OCI-LY3 (cell line): ENCODE data around the gene MED15.

Experiments
- H2AFZ ChIP-seq: fragments of 200-600, 300-600 bp; shearing (Covaris generic); 2 replicates; pipeline ENCODE4 v1.6.0; 2014; ENCODE audit warnings: antibody characterized with exemption, low read depth, low read length
- H3K27ac ChIP-seq: fragments of 200-600, 300-600 bp; sonication (generic); 2 replicates; pipeline ENCODE4 v1.5.1; 2014; ENCODE audit warnings: mild to moderate bottlenecking, low read length, moderate library complexity, mixed read lengths
- H3K27me3 ChIP-seq: fragments of 200-600, 300-600 bp; sonication (generic); 2 replicates; pipeline ENCODE4 v1.6.1; 2014; ENCODE audit warnings: low read depth, low read length, mixed read lengths
- H3K36me3 ChIP-seq: fragments of 200-600, 300-600 bp; sonication (generic); replicated peaks from 2 replicates; pipeline ENCODE3; 2014; ENCODE audit warnings: low read depth, low read length, mixed read lengths
- H3K4me1 ChIP-seq: fragments of 300-600, 200-600 bp; sonication (generic); 2 replicates; pipeline ENCODE4 v1.6.1; 2014; ENCODE audit warnings: low read length, mixed read lengths
- H3K4me2 ChIP-seq: fragments of 200-600, 300-600 bp; sonication (generic); 2 replicates; pipeline ENCODE4 v1.6.1; 2014; ENCODE audit warnings: low read length, mixed read lengths
- H3K4me3 ChIP-seq: fragments of 300-600, 200-600 bp; sonication (generic); 2 replicates; pipeline ENCODE4 v1.5.1; 2014; ENCODE audit warnings: antibody characterized with exemption, mild to moderate bottlenecking, low read length, moderate library complexity
- H3K79me2 ChIP-seq: fragments of 300-600, 200-600 bp; shearing (Covaris generic); 2 replicates; pipeline ENCODE4 v1.6.1; 2014; ENCODE audit warnings: mild to moderate bottlenecking, low read length, mixed read lengths
- H3K9ac ChIP-seq: fragments of 300-600, 200-600 bp; shearing (Covaris generic); 2 replicates; pipeline ENCODE4 v1.6.0; 2014; ENCODE audit warnings: mild to moderate bottlenecking, low read length, moderate library complexity
- H3K9me3 ChIP-seq: fragments of 200-600, 300-600 bp; shearing (Covaris generic); 2 replicates; pipeline ENCODE4 v1.6.1; 2014; ENCODE audit warnings: low read length, mixed read lengths; ENCODE audit not compliant: insufficient read depth
- H4K20me1 ChIP-seq: fragments of 200-600, 300-600 bp; sonication (generic); 2 replicates; pipeline ENCODE4 v1.6.1; 2016; ENCODE audit warnings: low read length, mixed read lengths; ENCODE audit not compliant: insufficient read depth
- EZH2phosphoT487 ChIP-seq: fragments of 200-600 bp; shearing (Covaris generic); IDR thresholded peaks from 2 replicates; pipeline ENCODE4 v1.6.1; 2018; ENCODE audit warnings: antibody characterized with exemption, mixed run types, low read depth
- TF ChIP-seq, protein P1 (sequence below): fragments of 200-600, 300-600 bp; sonication (generic); IDR thresholded peaks from 2 replicates; pipeline ENCODE4 v1.5.1; 2014; ENCODE audit warnings: antibody characterized with exemption, low read length, low read depth

Gene MED15

DNA sequence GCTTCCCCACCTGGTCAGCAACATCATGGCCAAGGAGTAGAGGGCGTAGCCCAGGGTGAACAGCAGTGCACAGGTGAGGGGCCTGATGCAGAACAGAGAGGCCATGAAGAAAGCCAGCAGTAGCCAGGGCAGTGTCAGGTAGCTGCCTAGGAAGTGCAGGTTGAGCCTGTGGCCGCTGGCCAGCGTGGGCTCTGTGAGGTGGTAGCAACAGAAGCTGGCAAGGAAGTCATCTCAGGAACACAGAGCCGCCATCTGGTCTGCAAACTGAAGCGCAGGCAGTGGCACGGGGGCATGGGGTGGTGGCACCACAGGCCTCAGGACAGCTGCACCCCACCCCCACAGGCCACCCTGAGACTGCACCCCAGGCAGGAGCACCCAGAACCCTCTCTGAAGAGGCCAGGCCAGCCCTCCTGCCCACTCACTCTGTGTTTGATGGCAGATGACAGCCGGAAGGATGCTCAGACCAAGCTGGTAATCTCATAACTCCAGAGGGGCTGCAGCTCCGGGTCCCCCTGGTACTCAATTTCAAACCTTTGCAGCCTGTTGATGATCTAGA, 95.3 kb downstream of the MED15 start:
- Histone ChIP-seq H3K9ac (no peak overlapping the region), H3K27ac (no peak overlapping the region), H3K4me1 (peaks cover 2% of the 10 kb centered on the region; the same call in 1 of the 2 replicates), H4K20me1 (no peaks in the 10 kb centered on the region), H3K36me3 (no peaks in the 10 kb centered on the region), H2AFZ (no peak overlapping the region), H3K4me3 (no peak overlapping the region), H3K4me2 (no peak overlapping the region), H3K27me3 (peaks cover 13% of the 10 kb centered on the region), H3K9me3 (no peaks in the 10 kb centered on the region), H3K79me2 (no peaks in the 10 kb centered on the region)
- TF ChIP-seq, protein P1, sequence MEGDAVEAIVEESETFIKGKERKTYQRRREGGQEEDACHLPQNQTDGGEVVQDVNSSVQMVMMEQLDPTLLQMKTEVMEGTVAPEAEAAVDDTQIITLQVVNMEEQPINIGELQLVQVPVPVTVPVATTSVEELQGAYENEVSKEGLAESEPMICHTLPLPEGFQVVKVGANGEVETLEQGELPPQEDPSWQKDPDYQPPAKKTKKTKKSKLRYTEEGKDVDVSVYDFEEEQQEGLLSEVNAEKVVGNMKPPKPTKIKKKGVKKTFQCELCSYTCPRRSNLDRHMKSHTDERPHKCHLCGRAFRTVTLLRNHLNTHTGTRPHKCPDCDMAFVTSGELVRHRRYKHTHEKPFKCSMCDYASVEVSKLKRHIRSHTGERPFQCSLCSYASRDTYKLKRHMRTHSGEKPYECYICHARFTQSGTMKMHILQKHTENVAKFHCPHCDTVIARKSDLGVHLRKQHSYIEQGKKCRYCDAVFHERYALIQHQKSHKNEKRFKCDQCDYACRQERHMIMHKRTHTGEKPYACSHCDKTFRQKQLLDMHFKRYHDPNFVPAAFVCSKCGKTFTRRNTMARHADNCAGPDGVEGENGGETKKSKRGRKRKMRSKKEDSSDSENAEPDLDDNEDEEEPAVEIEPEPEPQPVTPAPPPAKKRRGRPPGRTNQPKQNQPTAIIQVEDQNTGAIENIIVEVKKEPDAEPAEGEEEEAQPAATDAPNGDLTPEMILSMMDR, result no peak
- no peak for TF ChIP-seq EZH2phosphoT487

DNA sequence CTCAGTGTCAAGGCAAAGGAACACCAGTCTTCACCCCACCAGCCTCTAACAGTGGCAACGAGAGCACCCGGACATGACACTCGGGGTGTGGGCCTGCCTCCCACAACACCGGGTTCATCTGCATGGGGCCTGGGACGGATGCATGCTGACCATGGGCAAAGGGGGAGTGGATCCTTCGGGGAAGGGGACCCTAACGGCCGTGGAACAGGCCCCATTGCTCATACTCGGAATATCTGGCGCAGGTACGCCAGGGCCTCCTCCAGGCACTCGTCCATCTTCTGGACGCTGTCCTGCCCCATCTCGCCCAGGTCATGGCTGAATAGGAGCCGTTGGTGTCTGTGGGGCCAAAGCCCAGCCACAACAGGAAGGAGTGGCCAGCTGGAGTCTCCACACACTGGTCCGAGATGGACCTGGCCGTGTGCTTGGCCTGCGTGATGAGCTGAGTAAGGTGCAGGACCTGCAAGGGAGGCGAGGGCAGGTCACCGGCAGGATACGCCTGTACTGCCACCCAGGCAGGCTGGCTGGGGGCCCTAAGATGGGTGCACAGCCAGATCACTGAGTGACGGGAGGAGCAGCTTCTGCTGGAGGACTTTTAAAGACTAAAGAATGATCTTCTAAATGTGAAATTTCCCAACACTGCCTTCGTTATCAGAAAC, 96.8 kb downstream of the MED15 start:
- no peak overlapping the region for H3K4me3 ChIP-seq
- no peaks in the 10 kb centered on the region for H3K9me3 ChIP-seq
- H3K4me1 ChIP-seq, result peaks cover 2% of the 10 kb centered on the region; the same call in 1 of the 2 replicates
- no peak overlapping the region for H3K9ac ChIP-seq
- no peak overlapping the region for H3K4me2 ChIP-seq
- no peaks in the 10 kb centered on the region for H3K36me3 ChIP-seq
- H2AFZ ChIP-seq, result no peak overlapping the region
- no peaks in the 10 kb centered on the region for H4K20me1 ChIP-seq
- peaks cover 24% of the 10 kb centered on the region for H3K27me3 ChIP-seq
- H3K79me2 ChIP-seq, result no peaks in the 10 kb centered on the region
- no peak for TF ChIP-seq EZH2phosphoT487
- TF ChIP-seq, protein P1, result no peak
- H3K27ac ChIP-seq, result no peak overlapping the region

DNA sequence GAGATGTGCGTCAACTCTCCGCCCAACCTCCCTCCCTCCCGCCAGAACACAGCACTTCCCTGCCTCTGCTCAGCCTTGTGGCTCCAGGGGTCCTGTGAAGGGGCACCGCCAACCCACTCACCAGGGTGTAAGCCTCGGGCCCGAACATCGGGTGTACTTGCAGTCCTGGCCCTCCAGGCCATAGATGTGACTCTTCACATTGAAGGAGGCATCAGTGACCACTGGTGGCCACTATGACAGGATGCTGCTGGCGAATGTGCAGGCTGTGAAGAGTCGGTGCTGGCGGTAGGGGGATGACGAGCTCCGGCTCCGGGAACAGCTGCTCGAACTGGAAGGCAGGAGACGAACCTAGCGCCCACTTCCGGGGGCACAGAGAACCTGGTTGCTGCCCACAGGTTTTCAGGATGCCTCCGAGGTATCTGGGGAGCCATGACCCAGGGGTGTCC, 97.4 kb downstream of the MED15 start:
- H3K4me3 ChIP-seq, result no peak overlapping the region
- no peaks in the 10 kb centered on the region for H3K9me3 ChIP-seq
- H3K4me2 ChIP-seq, result no peak overlapping the region
- no peaks in the 10 kb centered on the region for H3K79me2 ChIP-seq
- no peaks in the 10 kb centered on the region for H4K20me1 ChIP-seq
- H2AFZ ChIP-seq, result no peak overlapping the region
- H3K4me1 ChIP-seq, result peaks cover 2% of the 10 kb centered on the region; the same call in 1 of the 2 replicates
- H3K27ac ChIP-seq, result no peak overlapping the region
- peaks cover 30% of the 10 kb centered on the region for H3K27me3 ChIP-seq
- H3K36me3 ChIP-seq, result no peaks in the 10 kb centered on the region
- no peak overlapping the region for H3K9ac ChIP-seq
- TF ChIP-seq EZH2phosphoT487, result no peak
- TF ChIP-seq, protein P1, result no peak

DNA sequence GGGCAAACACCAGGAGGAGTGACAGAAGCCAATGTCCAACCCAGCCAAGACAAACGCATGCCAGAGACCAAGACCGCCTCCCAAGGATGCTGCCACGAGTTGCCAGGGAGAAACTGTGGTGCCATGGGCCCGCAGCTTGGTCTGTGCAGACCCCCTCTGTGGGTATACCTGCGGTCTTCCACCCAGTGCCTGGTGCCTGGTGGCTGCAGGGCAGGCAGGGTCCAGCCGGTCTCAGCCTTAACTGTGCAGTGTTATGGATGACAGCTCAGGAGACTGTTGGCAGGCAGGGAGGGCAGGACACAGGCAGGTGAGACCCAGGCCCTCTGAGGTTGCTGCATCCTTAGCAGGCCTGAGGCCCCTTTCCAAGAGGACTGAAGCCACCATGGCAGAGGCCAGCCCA, 97.9 kb downstream of the MED15 start:
- no peak overlapping the region for H3K9ac ChIP-seq
- no peaks in the 10 kb centered on the region for H3K79me2 ChIP-seq
- peaks cover 2% of the 10 kb centered on the region; the same call in 1 of the 2 replicates for H3K4me1 ChIP-seq
- peaks cover 35% of the 10 kb centered on the region for H3K27me3 ChIP-seq
- TF ChIP-seq EZH2phosphoT487, result no peak
- TF ChIP-seq, protein P1, result no peak
- H3K27ac ChIP-seq, result no peak overlapping the region
- H2AFZ ChIP-seq, result no peak overlapping the region
- H3K4me2 ChIP-seq, result no peak overlapping the region
- no peak overlapping the region for H3K4me3 ChIP-seq
- no peaks in the 10 kb centered on the region for H3K36me3 ChIP-seq
- H3K9me3 ChIP-seq, result no peaks in the 10 kb centered on the region
- H4K20me1 ChIP-seq, result no peaks in the 10 kb centered on the region
